ENCODE results near the gene ABT1. TPM values are rescaled to one million over a fixed set of nuclear protein-coding genes. Genes with fewer than 3 reads are reported as not detected.

The ABT1 gene
- total and polyA plus RNA-seq, 2 experiments from 2014 or later, result 25.7 to 29.1 TPM

- TF ChIP-seq ZNF331 (CRISPR knock-in tag; IDR thresholded peaks at IDR 0.05; ENCODE audit: low read depth) (no peak), NANOG (IDR thresholded peaks at IDR 0.05; ENCODE audit: borderline replicate concordance) (no peak), POLR2AphosphoS5 (IDR thresholded peaks at IDR 0.05; ENCODE audit: low read depth) (no peak), STAT1 (IDR thresholded peaks at IDR 0.05; ENCODE audit: unreplicated experiment) (no peak), ZNF114 (CRISPR knock-in tag; IDR thresholded peaks at IDR 0.05) (no peak), JUNB (IDR thresholded peaks at IDR 0.05; ENCODE audit: unreplicated experiment) (no peak), ZNF462 (CRISPR knock-in tag; IDR thresholded peaks at IDR 0.05) (no peak), CREB1 (CRISPR knock-in tag; IDR thresholded peaks at IDR 0.05; ENCODE audit: low read depth) (no peak), CTCF (conservative IDR thresholded peaks at IDR 0.05; ENCODE audit: low read depth in 2 of 2) (no peak), EZH2phosphoT487 (IDR thresholded peaks at IDR 0.05; ENCODE audit: unreplicated experiment) (no peak), REST (IDR thresholded peaks at IDR 0.05; ENCODE audit: unreplicated experiment) (no peak), ETS1 (IDR thresholded peaks at IDR 0.05) (no peak), EZH2 (IDR thresholded peaks at IDR 0.05; ENCODE audit: low read depth, unreplicated experiment) (no peak)
- no peaks in the 10 kb centered on the region for H3F3A ChIP-seq (replicated peaks; ENCODE audit: low read depth)
- H2AFZ ChIP-seq, result no peak overlapping the region
- no peak overlapping the region for H3K4me2 ChIP-seq
- H3K27ac ChIP-seq (ENCODE audit: low read depth), result no peak overlapping the region
- no peaks in the 10 kb centered on the region for H3K4me1 ChIP-seq (ENCODE audit: insufficient read depth)
- no peaks in the 10 kb centered on the region for H4K20me1 ChIP-seq (replicated peaks; ENCODE audit: insufficient read depth)
- peaks cover 2% of the 10 kb centered on the region; the same call in 2 of the 3 replicates for H3K4me1 Mint-ChIP-seq
- no peak for DNase-seq (ENCODE audit: low spot score)
- peaks cover 13% of the 10 kb centered on the region for H3K9me3 Mint-ChIP-seq
- H3K27ac Mint-ChIP-seq, result no peak overlapping the region
- no peaks in the 10 kb centered on the region for H3K27me3 ChIP-seq (ENCODE audit: insufficient read depth)
- ATAC-seq, result no peak
- H3K36me3 ChIP-seq (ENCODE audit: insufficient read depth), result no peaks in the 10 kb centered on the region
- no peaks in the 10 kb centered on the region; the same call in 1 of the 2 replicates for H3K9me2 ChIP-seq (ENCODE audit: insufficient read depth)
- no peaks in the 10 kb centered on the region for H3K79me2 ChIP-seq (replicated peaks; ENCODE audit: insufficient read depth)
- H3K36me3 Mint-ChIP-seq (ENCODE audit: low read depth), result peaks cover 7% of the 10 kb centered on the region
- H3K4me3 Mint-ChIP-seq, result no peak overlapping the region; the same call in 2 of the 3 replicates
- no peaks in the 10 kb centered on the region for H3K27me3 Mint-ChIP-seq (ENCODE audit: insufficient read depth, low read depth, poor library complexity)
- no peak overlapping the region for H3K4me3 ChIP-seq
Measured at GRCh38 chr6:26561533-26562466, 35.0 kb upstream of the ABT1 start.
